H9 (cell line): ENCODE results near the gene MAPK4. TPM values are rescaled to one million over a fixed set of nuclear protein-coding genes. Genes with fewer than 3 reads are reported as not detected.

Source experiments
- DNase-seq: peaks from one replicate; pipeline ENCODE4 v3.0.0-alpha.2; 2017
- H2AFZ ChIP-seq: one replicate; pipeline ENCODE4 v1.6.1; 2013; ENCODE audit warnings: mild to moderate bottlenecking, low read length, control low read depth, moderate library complexity
- H2AK5ac ChIP-seq: 2 replicates; pipeline ENCODE4 v1.6.1; 2013; ENCODE audit warnings: low read length, control low read depth, mixed read lengths; ENCODE audit not compliant: insufficient read length
- H2BK120ac ChIP-seq: one replicate; pipeline ENCODE4 v1.6.1; 2013; ENCODE audit warnings: low read depth, mild to moderate bottlenecking, low read length, control low read depth, inconsistent platforms; ENCODE audit not compliant: poor library complexity, severe bottlenecking
- H2BK12ac ChIP-seq: 2 replicates; pipeline ENCODE4 v1.6.1; 2013; ENCODE audit warnings: low read length, control low read depth, mixed read lengths, low read depth; ENCODE audit not compliant: insufficient read length
- H2BK15ac ChIP-seq: 2 replicates; pipeline ENCODE4 v1.6.1; 2013; ENCODE audit warnings: low read depth, low read length, control low read depth
- H2BK20ac ChIP-seq: one replicate; pipeline ENCODE4 v1.6.1; 2013; ENCODE audit warnings: low read depth, mild to moderate bottlenecking, low read length, control low read depth, inconsistent platforms; ENCODE audit not compliant: poor library complexity, severe bottlenecking
- H2BK5ac ChIP-seq: 2 replicates; pipeline ENCODE4 v1.6.1; 2013; ENCODE audit warnings: low read length, control low read depth, mixed read lengths; ENCODE audit not compliant: insufficient read length
- H3K14ac ChIP-seq: 2 replicates; pipeline ENCODE4 v1.6.1; 2013; ENCODE audit warnings: low read length, control low read depth; ENCODE audit not compliant: insufficient read depth
- H3K18ac ChIP-seq: 2 replicates; pipeline ENCODE4 v1.6.1; 2013; ENCODE audit warnings: low read depth, mild to moderate bottlenecking, mixed read lengths, low read length, control low read depth; ENCODE audit not compliant: insufficient read length
- H3K23ac ChIP-seq: 2 replicates; pipeline ENCODE4 v1.6.1; 2013; ENCODE audit warnings: low read length, control low read depth, mixed read lengths, low read depth; ENCODE audit not compliant: insufficient read length
- H3K23me2 ChIP-seq: 2 replicates; pipeline ENCODE4 v1.6.1; 2013; ENCODE audit warnings: low read depth, mild to moderate bottlenecking, mixed read lengths, low read length, control low read depth; ENCODE audit not compliant: insufficient read length, poor library complexity, severe bottlenecking
- H3K27ac ChIP-seq: 2 replicates; pipeline ENCODE4 v1.5.1; 2013; ENCODE audit warnings: low read length, control low read depth, mixed read lengths, low read depth; ENCODE audit not compliant: insufficient read length
- H3K27me3 ChIP-seq: 2 replicates; pipeline ENCODE4 v1.6.1; 2013; ENCODE audit warnings: low read length, control low read depth, inconsistent platforms; ENCODE audit not compliant: insufficient read depth
- H3K4ac ChIP-seq: 2 replicates; pipeline ENCODE4 v1.6.1; 2013; ENCODE audit warnings: low read depth, mild to moderate bottlenecking, control low read depth, inconsistent platforms, low read length, moderate library complexity
- H3K4me1 ChIP-seq: 2 replicates; pipeline ENCODE4 v1.6.1; 2013; ENCODE audit warnings: low read length, control low read depth, inconsistent platforms; ENCODE audit not compliant: insufficient read depth
- H3K4me2 ChIP-seq: 2 replicates; pipeline ENCODE4 v1.6.1; 2013; ENCODE audit warnings: low read length, control low read depth, mixed read lengths; ENCODE audit not compliant: insufficient read length, insufficient read depth
- H3K56ac ChIP-seq: 2 replicates; pipeline ENCODE4 v1.6.1; 2013; ENCODE audit warnings: low read depth, mild to moderate bottlenecking, mixed read lengths, low read length, control low read depth; ENCODE audit not compliant: insufficient read length
- H3K79me1 ChIP-seq: 2 replicates; pipeline ENCODE4 v1.6.1; 2013; ENCODE audit warnings: low read depth, mild to moderate bottlenecking, moderate library complexity, low read length, control low read depth, inconsistent platforms; ENCODE audit not compliant: insufficient read depth, poor library complexity, severe bottlenecking
- H3K79me2 ChIP-seq: 2 replicates; pipeline ENCODE4 v1.6.1; 2013; ENCODE audit warnings: low read length, control low read depth, inconsistent platforms; ENCODE audit not compliant: insufficient read depth
- H3K9ac ChIP-seq: 2 replicates; pipeline ENCODE4 v1.6.1; 2013; ENCODE audit warnings: low read length, control low read depth, mixed read lengths; ENCODE audit not compliant: insufficient read length; ENCODE audit errors: extremely low read depth
- H3K9me3 ChIP-seq: one replicate; pipeline ENCODE4 v1.6.1; 2013; ENCODE audit warnings: low read depth, low read length, inconsistent platforms; ENCODE audit not compliant: control insufficient read depth
- H3T11ph ChIP-seq: one replicate; pipeline ENCODE4 v1.6.1; 2013; ENCODE audit warnings: mild to moderate bottlenecking, low read length, control low read depth, inconsistent platforms
- H4K20me1 ChIP-seq: one replicate; pipeline ENCODE4 v1.6.1; 2013; ENCODE audit not compliant: control insufficient read depth, insufficient read length, insufficient read depth
- H4K5ac ChIP-seq: 2 replicates; pipeline ENCODE4 v1.6.1; 2013; ENCODE audit warnings: low read depth, mild to moderate bottlenecking, mixed read lengths, low read length, control low read depth; ENCODE audit not compliant: insufficient read length
- H4K8ac ChIP-seq: replicated peaks from 2 replicates; pipeline ENCODE4 v1.6.1; 2013; ENCODE audit warnings: low read length, control low read depth, mixed read lengths, low read depth; ENCODE audit not compliant: insufficient read length
- H4K91ac ChIP-seq: 2 replicates; pipeline ENCODE4 v1.6.1; 2013; ENCODE audit warnings: low read depth, mild to moderate bottlenecking, moderate library complexity, mixed read lengths, low read length, control low read depth; ENCODE audit not compliant: insufficient read length
- H3K27ac Mint-ChIP-seq, 3 experiments: 2 replicates in 2 of 3; 3 replicates in 1 of 3; pipeline ENCODE4 v1.8.0; 2020 to 2021; ENCODE audit warnings: mixed read lengths in 3 of 3, mild to moderate bottlenecking in 1 of 3, moderate library complexity in 1 of 3
- H3K27me3 Mint-ChIP-seq: 2 replicates; pipeline ENCODE4 v1.8.0; 2021; ENCODE audit warnings: low read depth, mild to moderate bottlenecking, moderate library complexity, mixed read lengths
- H3K36me3 Mint-ChIP-seq, 3 experiments: 2 replicates in 2 of 3; 3 replicates in 1 of 3; pipeline ENCODE4 v1.8.0; 2020 to 2021; ENCODE audit warnings: low read depth in 3 of 3, mixed read lengths in 3 of 3; ENCODE audit not compliant: insufficient read depth in 1 of 3
- H3K4me1 Mint-ChIP-seq, 2 experiments: 2 replicates each; pipeline ENCODE4 v1.8.0; 2020; ENCODE audit warnings: mixed read lengths in 2 of 2
- H3K4me3 Mint-ChIP-seq, 2 experiments: 2 replicates in 1 of 2; 3 replicates in 1 of 2; pipeline ENCODE4 v1.8.0; 2020 to 2021; ENCODE audit warnings: mild to moderate bottlenecking in 2 of 2, mixed read lengths in 2 of 2, moderate library complexity in 1 of 2
- H3K9me3 Mint-ChIP-seq, 2 experiments: 2 replicates in 1 of 2; 3 replicates in 1 of 2; pipeline ENCODE4 v1.8.0; 2020; ENCODE audit warnings: mild to moderate bottlenecking in 2 of 2, mixed read lengths in 2 of 2, moderate library complexity in 1 of 2
- total RNA-seq: library from RNA; stranded (reverse); gene quantifications from 2 replicates; pipeline ENCODE4 v1.2.1, GENCODE V29; 2021
- TF ChIP-seq, protein P1 (sequence below): fragments of 200-600 bp; sonication (generic); conservative IDR thresholded peaks from 3 replicates; pipeline ENCODE4 v1.8.0; 2021; ENCODE audit warnings: antibody characterized with exemption, mild to moderate bottlenecking

Gene MAPK4
- total RNA-seq, 1 experiment from 2014 or later = 1.6 TPM

DNA sequence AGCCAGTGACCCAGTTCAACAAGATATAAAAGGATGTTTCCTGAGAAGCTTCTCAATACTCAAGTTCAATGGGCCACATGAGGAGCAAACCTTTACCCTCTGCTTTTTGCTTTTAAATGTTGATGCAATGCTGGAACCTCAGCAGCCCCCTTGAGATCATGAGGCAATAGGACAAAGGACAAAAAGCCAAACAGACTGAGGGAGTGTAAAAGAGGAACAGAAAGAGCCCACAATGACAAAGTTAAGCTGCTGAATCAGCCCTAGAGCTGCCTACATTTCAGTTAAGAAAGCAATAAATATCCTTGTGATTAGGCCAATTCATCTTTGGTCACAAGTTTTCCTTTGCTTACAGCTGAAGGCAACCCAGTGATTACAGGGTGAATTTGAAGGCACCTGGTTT lies 183.1 kb downstream of the MAPK4 start:
- Histone ChIP-seq H4K8ac (no peak overlapping the region), H3K56ac (no peak overlapping the region), H3K9ac (no peak overlapping the region), H2BK15ac (no peak overlapping the region), H3K27ac (no peak overlapping the region), H2AK5ac (no peak overlapping the region), H4K20me1 (no peaks in the 10 kb centered on the region), H4K91ac (no peak overlapping the region), H3K4me1 (no peaks in the 10 kb centered on the region), H2BK12ac (no peak overlapping the region), H3K23me2 (no peaks in the 10 kb centered on the region), H2BK5ac (no peak overlapping the region), H3K79me1 (no peaks in the 10 kb centered on the region), H4K5ac (no peak overlapping the region), H3K4me2 (no peak overlapping the region), H3K4ac (no peak overlapping the region), H2BK20ac (no peak overlapping the region), H3K23ac (no peak overlapping the region), H3K18ac (no peak overlapping the region), H2BK120ac (no peak overlapping the region), H3T11ph (no peak overlapping the region), H3K27me3 (no peaks in the 10 kb centered on the region), H3K79me2 (no peaks in the 10 kb centered on the region), H3K9me3 (no peaks in the 10 kb centered on the region), H3K14ac (no peak overlapping the region), H2AFZ (no peak overlapping the region)
- TF ChIP-seq, protein P1, sequence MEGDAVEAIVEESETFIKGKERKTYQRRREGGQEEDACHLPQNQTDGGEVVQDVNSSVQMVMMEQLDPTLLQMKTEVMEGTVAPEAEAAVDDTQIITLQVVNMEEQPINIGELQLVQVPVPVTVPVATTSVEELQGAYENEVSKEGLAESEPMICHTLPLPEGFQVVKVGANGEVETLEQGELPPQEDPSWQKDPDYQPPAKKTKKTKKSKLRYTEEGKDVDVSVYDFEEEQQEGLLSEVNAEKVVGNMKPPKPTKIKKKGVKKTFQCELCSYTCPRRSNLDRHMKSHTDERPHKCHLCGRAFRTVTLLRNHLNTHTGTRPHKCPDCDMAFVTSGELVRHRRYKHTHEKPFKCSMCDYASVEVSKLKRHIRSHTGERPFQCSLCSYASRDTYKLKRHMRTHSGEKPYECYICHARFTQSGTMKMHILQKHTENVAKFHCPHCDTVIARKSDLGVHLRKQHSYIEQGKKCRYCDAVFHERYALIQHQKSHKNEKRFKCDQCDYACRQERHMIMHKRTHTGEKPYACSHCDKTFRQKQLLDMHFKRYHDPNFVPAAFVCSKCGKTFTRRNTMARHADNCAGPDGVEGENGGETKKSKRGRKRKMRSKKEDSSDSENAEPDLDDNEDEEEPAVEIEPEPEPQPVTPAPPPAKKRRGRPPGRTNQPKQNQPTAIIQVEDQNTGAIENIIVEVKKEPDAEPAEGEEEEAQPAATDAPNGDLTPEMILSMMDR = no peak
- Mint-ChIP-seq H3K27ac (no peak overlapping the region), H3K4me1 (peaks cover 4 to 5% of the 10 kb centered on the region in 2 experiments), H3K36me3 (peaks cover 4 to 5% (median 4%) of the 10 kb centered on the region in 3 experiments; a peak in 4 of 7 replicates), H3K9me3 (peaks cover 2 to 4% of the 10 kb centered on the region in 2 experiments; a peak in 4 of 5 replicates), H3K4me3 (no peak overlapping the region), H3K27me3 (peaks cover 4% of the 10 kb centered on the region)
- no peak for DNase-seq
